ENCODE data around the gene CALY. TPM values are rescaled to one million over a fixed set of nuclear protein-coding genes. Genes with fewer than 3 reads are reported as not detected.

The CALY gene
- polyA plus RNA-seq, 1 donor = 0.12 TPM

DNA sequence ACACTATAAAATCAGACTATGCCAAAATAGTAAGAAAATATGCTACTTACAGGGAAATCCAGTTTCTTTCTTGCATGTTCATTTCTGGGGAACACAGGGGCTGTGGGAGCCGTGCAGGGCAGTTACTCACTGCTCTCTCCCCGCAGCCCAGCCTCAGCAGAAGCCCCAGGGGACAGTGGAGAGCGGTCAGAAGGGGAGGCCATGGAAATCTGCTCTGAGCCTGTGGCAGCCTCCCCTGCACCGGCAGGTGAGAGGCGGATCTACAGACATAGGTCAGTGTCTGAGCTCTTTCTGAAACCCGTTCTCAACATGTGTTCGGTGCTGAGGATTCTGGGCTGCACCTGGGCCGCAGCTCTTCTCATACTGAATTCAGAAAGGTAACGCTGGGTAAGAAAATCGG is 25.1 kb downstream of the CALY start:
- DNase-seq = no peak

DNA sequence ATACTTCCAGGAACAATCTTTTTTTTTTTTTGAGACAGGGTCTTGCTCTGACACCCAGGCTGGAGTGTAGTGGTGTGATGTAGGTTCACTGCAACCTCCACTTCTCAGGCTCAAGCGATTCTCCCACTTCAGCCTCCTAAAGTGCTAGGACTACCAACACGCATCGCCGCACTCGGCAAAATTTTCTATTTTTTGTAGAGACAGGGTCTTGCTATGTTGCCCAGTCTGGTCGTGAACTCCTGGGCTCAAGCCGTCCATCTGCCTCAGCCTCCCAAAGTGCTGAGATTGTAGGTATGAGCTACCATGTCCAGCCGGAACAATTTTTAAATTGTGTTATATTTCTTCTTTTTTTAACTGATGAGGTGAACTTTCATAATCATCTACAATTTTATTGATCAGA is 25.9 kb downstream of the CALY start:
- no peak for DNase-seq

DNA sequence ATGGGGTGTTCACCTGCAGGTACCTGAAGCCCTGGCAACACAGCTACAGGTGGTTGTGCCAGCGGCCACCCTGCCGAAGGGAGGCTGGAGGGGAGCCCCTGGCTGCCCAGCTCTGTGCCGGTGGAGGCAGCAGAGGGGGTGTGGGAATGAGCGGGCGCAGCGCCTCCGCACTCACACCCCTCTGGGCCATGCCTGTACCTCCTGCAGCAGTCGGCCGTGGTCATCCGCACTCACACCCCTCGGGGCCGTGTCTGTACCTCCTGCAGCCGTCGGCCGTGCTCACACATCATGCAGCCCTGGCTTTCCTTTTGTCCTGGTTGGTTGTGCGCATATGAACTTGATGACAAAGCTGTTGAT is 26.3 kb downstream of the CALY start:
- no peak for DNase-seq

- no peak for DNase-seq
These were observed 26.8 kb downstream of the CALY start for GRCh38 chr10:133309720-133310398.

- peak; percentile 82 for DNase-seq
These were observed 27.5 kb downstream of the CALY start for GRCh38 chr10:133309100-133309719.

- peak; percentile 84 for DNase-seq
These were observed 28.1 kb downstream of the CALY start, which contains the start of the genes TUBGCP2 and ZNF511 for GRCh38 chr10:133308421-133309099. TUBGCP2 (minus strand) TSS chr10:133308872; CDS start chr10:133302941, 5,931 bp downstream. ZNF511 (plus strand) TSS chr10:133308914; CDS start chr10:133308944, 30 bp downstream.

- DNase-seq = peak; percentile 82
These were observed 28.8 kb downstream of the CALY start for GRCh38 chr10:133307776-133308420.

GRCh38 chr10:133306941-133307379 is 29.7 kb downstream of the CALY start:
- DNase-seq = no peak

GRCh38 chr10:133306097-133306476 is 30.6 kb downstream of the CALY start:
- no peak for DNase-seq

DNA sequence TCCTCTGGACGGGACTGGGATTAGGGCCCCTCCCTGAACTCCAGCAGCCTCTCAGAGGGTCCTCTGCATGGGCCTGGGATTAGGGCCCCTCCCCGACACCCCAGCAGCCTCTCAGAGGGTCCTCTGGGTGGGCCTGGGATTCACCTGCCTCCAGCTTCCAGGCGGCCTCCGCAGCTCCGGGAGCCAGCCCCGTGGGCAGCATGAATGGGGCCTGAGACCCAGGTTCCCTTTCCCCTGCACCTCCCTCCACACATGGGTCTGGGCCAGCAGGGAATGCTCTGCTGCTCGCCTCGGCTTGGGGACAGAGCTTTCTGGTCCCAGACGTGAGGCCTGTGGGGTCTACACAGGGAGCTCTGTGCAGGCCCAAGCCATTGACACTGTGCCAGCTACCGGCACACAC is 33.5 kb downstream of the CALY start:
- DNase-seq = no peak

GRCh38 chr10:133302230-133302629 is 34.5 kb downstream of the CALY start:
- no peak for DNase-seq

- DNase-seq = no peak
These were observed 37.0 kb downstream of the CALY start for GRCh38 chr10:133299738-133300137.

- no peak for DNase-seq
These were observed 37.5 kb downstream of the CALY start for GRCh38 chr10:133299224-133299623.

DNA sequence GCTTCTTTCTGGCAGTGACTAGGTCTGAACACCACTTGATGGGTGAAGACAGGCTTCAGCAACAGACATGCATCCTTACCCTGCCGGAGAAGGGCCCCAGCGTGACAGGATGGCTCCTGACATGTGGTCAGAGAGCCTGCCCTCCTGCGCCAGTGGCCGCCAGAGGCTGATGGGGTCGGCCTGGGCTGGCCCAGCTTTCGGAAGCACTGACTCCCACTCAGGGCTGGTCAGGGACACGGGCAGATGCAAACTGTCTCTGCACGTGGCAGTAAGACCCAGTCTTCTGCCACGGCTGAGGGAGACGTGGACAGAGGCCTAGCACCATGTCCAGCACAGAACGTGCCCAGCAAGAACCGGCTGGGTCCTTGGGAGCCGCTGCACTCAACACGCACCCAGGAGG is 38.2 kb downstream of the CALY start:
- no peak for DNase-seq

DNA sequence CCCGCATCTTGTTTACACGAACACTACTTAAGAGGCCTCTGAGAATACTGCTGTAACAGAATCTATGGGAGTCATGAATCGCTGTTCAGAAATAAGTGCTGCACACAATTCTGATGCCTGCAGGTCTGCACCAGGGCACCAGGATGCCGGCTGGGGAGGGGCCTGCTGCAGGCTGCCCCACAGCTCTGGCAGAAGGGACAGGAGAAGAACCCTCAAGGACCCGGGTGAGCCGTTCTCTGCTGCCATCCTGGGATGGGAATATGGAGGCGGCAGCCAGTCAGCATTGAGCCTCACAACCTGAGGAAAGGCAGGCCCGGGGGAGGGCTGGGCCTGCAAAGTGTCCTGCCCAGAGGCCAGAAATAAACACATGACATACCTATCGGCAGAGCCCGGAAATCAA is 39.2 kb downstream of the CALY start:
- DNase-seq = no peak

- DNase-seq = no peak
These were observed 41.0 kb downstream of the CALY start for GRCh38 chr10:133295426-133296320.

- DNase-seq = no peak
These were observed 42.5 kb downstream of the CALY start for GRCh38 chr10:133294189-133294588.

DNA sequence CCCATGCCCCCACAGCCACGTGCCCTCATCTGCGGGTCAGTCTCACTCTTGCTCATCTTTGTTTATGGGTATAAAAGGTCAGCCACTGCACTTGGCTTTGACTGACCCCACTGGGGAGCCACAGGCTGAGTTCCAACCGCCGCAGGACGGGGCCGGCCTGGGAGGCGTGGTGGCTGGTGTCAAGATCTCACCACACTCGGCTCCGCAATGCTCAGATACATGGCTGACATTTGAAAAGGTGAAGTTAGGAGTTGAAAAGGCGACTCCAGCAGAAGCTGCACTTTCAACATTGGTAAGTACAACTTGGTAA is 42.9 kb downstream of the CALY start:
- no peak for DNase-seq

GRCh38 chr10:133292919-133293809 is 43.5 kb downstream of the CALY start:
- DNase-seq = no peak

DNA sequence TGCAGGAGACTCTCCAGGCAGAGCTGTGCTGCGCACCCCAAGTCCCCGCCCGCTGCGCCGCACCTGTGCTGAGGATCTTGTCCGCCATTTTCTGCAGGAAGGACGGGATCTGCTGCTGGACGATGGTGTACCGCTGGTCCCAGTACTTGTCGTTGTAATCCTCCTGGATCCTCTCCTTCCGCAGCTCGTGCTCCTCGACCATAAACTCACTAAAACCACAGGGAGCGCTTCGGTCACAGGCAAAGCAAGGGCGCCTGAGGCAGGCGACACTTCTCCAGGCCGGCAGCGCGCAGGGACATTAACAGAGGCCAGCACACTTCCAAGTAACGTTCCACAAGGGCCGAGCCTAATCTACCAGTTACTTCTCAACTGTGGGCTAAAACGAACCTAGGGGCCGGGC is 46.9 kb downstream of the CALY start:
- no peak for DNase-seq
